Activated naive CD4-positive, alpha-beta T cell treated with anti-CD3 and anti-CD28 coated beads for 36 hours (primary cell): ENCODE data around the gene SYCP3. TPM values are rescaled to one million over a fixed set of nuclear protein-coding genes. Genes with fewer than 3 reads are reported as not detected.

Source experiments
- CTCF ChIA-PET: fragments of 350-600 bp; sonication (Branson Sonifier 250); formaldehyde crosslinking; loops from one replicate; lab custom pipeline; 2021; ENCODE audit warnings: antibody characterized with exemption; lab: Charles Lee
- DNase-seq: peaks from one replicate; pipeline ENCODE4 v3.0.0-alpha.2; 2020
- H3K27ac Mint-ChIP-seq: one replicate; pipeline ENCODE4 v1.8.0; 2021; ENCODE audit warnings: mild to moderate bottlenecking, mixed read lengths
- H3K27me3 Mint-ChIP-seq: one replicate; pipeline ENCODE4 v1.8.0; 2021; ENCODE audit warnings: low read depth, mixed read lengths
- H3K36me3 Mint-ChIP-seq: one replicate; pipeline ENCODE4 v1.8.0; 2021; ENCODE audit warnings: low read depth, mixed read lengths
- H3K4me1 Mint-ChIP-seq: one replicate; pipeline ENCODE4 v1.8.0; 2021; ENCODE audit warnings: low read depth, mixed read lengths
- H3K4me3 Mint-ChIP-seq: one replicate; pipeline ENCODE4 v1.8.0; 2021; ENCODE audit warnings: mild to moderate bottlenecking, moderate library complexity, mixed read lengths
- H3K9me3 Mint-ChIP-seq: one replicate; pipeline ENCODE4 v1.8.0; 2021; ENCODE audit warnings: mixed read lengths
- intact Hi-C: fragments of 100-400 bp; cut with micrococcal nuclease; formaldehyde crosslinking; loops from one replicate; pipeline ENCODE4 v1.15.1; 2023
- total RNA-seq, 2 experiments: library from RNA; stranded (reverse); gene quantifications; one replicate each; pipeline ENCODE4 v1.2.3, GENCODE V29; 2021

The SYCP3 gene
- not detected for total RNA-seq

DNA sequence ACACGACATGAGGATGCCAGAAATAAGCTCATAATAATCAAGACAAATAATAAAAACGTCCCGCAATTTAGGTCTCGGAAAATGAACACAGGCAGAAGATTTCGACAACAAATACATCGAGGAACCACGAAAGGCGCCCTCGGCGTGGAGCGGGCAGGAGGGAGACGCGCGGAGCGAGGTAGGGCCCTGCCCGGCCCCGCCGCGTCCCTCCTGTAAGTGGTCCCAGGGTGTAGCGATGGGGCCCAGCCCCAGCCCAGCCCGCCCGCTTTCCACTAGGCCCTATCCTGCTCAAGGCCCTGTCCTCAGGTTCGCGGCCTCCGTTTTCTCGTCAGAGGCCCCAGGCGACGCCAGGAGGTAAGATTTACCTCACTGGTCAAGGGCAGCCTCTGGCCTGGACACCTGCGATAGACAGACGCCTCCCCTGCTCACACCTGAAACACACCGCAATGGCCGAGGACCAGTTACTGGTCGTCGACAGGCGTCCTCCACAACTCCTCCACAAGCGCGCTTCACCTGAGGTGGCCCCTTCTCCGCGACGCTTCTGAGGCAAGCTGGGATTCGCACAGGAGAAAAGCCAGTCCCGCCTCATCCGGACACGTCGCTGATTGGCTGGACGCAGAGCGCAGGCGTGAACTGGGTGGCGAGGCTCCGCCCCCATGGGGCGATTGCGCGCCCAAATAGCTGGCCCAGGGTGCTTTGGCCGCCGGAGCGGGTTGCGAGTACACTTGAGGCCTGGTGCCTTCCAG lies at the start of gene SYCP3:
Gene SYCP3 (minus strand): TSS at position 543 of the 746 bp plus-strand sequence. CDS start 1,527 bp downstream, outside the sequence.
- intact Hi-C loops: no loop called here
- no peak for DNase-seq
- Mint-ChIP-seq H3K9me3 (no peaks in the 10 kb centered on the region), H3K27me3 (no peaks in the 10 kb centered on the region), H3K36me3 (peaks cover 15% of the 10 kb centered on the region), H3K4me3 (no peak within 1 kb of the TSS), H3K4me1 (no peaks in the 10 kb centered on the region), H3K27ac (no peak within 1 kb of the TSS)
- CTCF ChIA-PET: no interaction called here

DNA sequence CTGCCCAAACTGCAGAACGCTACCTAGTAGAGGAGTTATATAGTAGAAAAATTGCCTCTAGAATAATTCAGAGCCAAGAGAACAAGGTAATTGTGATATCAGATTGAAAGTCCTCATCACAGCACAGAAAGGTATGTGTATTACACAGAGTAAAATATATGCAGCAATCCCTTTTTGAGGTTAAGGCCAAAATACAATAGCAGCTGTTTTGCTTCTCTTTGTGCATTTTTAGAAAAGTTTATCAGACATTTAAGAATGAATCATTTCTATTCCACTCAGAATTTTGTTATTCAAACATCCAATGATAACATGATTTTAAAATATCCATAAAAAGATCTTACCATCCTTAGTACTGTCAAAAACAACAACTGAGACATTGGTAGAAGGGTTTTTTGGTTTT lies 46.4 kb upstream of the SYCP3 start:
- intact Hi-C loops: no loop called here
- H3K36me3 Mint-ChIP-seq: peaks cover 16% of the 10 kb centered on the region
- CTCF ChIA-PET: interaction anchor here (2.9 kb wide), 1 partner anchor 54 kb away, joined by 14 read pairs; no protein-coding TSS in a partner anchor
- H3K4me3 Mint-ChIP-seq: no peak overlapping the region
- no peak overlapping the region for H3K27ac Mint-ChIP-seq
- DNase-seq: no peak
- H3K9me3 Mint-ChIP-seq: no peaks in the 10 kb centered on the region
- H3K27me3 Mint-ChIP-seq: no peaks in the 10 kb centered on the region
- H3K4me1 Mint-ChIP-seq: peaks cover 15% of the 10 kb centered on the region

DNA sequence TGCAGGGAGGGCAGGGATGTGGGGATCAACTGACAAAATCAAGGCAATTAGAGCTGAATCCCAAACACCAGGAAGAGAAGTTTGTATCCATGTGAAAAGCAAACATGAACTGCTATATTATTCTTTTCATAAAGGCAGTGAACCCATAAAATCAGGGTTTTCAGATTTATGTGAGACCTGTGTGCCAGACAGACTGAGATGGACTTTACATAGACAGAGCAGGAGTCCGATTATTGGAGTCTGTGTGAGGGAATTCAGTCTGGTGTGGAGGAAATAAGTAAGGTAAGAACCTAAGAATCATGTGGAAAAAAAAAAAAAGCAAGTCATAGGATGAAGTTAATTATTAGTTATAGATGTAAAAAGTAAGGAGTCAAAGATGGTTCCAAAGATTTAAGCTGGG lies 45.1 kb upstream of the SYCP3 start:
- no peak overlapping the region for H3K27ac Mint-ChIP-seq
- peaks cover 10% of the 10 kb centered on the region for H3K36me3 Mint-ChIP-seq
- H3K27me3 Mint-ChIP-seq: no peaks in the 10 kb centered on the region
- no peaks in the 10 kb centered on the region for H3K9me3 Mint-ChIP-seq
- DNase-seq: no peak
- H3K4me1 Mint-ChIP-seq: peaks cover 15% of the 10 kb centered on the region
- intact Hi-C loops: no loop called here
- no peak overlapping the region for H3K4me3 Mint-ChIP-seq
- CTCF ChIA-PET: interaction anchor here (0.9 to 2.0 kb wide), 4 partner anchors 8 to 56 kb away, joined by 3 to 5 read pairs (median 4); no protein-coding TSS in a partner anchor

DNA sequence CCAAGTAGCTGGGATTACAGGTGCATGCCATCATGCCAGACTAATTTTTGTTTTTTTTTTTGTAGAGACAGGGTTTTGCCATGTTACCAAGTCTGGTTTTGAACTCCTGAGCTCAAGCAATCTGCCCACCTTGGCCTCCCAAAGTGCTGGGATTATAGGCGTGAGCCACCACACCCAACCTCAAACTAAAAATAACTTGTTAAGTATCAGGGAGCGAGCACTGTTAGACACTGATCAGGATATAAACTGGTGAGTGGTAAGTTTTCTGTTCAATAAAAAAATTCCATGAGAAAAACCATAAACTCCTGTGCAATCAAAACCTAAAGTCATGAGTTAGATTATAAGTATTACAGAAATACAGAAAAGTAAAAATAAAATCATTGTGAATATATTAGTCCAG lies 44.6 kb upstream of the SYCP3 start:
- no peak overlapping the region for H3K27ac Mint-ChIP-seq
- H3K9me3 Mint-ChIP-seq: no peaks in the 10 kb centered on the region
- H3K36me3 Mint-ChIP-seq: peaks cover 4% of the 10 kb centered on the region
- no peaks in the 10 kb centered on the region for H3K27me3 Mint-ChIP-seq
- intact Hi-C loops: loop anchor here (2.0 kb wide), 1 partner anchor 47 kb away; the partner anchor contains the start of gene GNPTAB
- no peak overlapping the region for H3K4me3 Mint-ChIP-seq
- H3K4me1 Mint-ChIP-seq: peaks cover 15% of the 10 kb centered on the region
- DNase-seq: no peak
- CTCF ChIA-PET: interaction anchor here (1.3 to 2.0 kb wide), 4 partner anchors 8 to 56 kb away, joined by 3 to 5 read pairs (median 4); no protein-coding TSS in a partner anchor

DNA sequence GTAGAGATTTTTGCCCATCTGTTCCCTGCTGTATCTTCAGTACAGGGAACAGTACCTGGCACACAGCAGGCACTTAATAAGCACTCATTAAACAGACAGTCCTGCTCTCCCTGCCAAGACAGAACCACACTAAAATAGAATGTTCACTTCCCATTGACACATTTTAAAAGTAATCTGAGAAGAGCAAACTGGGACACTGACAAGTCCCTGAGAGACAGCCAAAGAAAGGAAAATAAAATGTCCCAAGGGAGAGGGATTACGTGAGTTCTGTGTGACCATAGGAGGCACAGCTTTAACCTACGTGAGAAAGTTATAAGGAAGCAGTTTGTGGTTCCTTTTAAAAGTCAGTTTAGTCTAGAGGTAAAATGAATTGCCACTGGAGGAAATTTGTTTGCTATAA lies 43.9 kb upstream of the SYCP3 start:
- Mint-ChIP-seq H3K4me3 (no peak overlapping the region), H3K27ac (no peak overlapping the region), H3K36me3 (peaks cover 4% of the 10 kb centered on the region), H3K4me1 (peaks cover 15% of the 10 kb centered on the region), H3K27me3 (no peaks in the 10 kb centered on the region), H3K9me3 (no peaks in the 10 kb centered on the region)
- intact Hi-C loops: loop anchor here (2.0 kb wide), 1 partner anchor 48 kb away; the partner anchor contains the start of gene GNPTAB
- no peak for DNase-seq
- CTCF ChIA-PET: interaction anchor here (0.8 to 2.0 kb wide), 4 partner anchors 10 to 57 kb away, joined by 3 to 5 read pairs (median 4); no protein-coding TSS in a partner anchor

DNA sequence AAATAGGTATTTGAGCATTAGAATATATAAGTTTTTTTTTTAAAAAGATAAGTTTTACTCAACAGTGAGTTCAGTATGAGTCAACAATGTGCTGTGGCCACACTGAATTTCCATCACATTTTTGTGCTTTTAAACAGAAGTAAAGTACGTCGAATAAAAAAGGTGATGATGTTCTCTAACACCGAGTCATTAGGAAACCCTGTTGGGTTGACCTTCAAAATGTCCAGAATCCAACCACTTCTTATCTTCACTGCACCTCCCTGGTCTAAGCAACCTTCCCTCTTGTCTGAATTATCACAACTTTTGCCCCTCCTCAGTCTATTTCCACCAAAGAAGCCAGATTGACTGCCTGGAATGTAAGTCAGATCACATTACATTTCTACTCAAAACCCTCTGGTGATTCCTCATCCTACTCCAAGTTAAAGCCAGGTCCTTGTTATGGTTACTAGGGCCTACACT lies 43.0 kb upstream of the SYCP3 start:
- intact Hi-C loops: loop anchor here (1.0 to 2.0 kb wide), 3 partner anchors 10 to 48 kb away; partner anchors contain the start of gene GNPTAB
- Mint-ChIP-seq H3K4me3 (no peak overlapping the region), H3K9me3 (no peaks in the 10 kb centered on the region), H3K27me3 (no peaks in the 10 kb centered on the region), H3K4me1 (peaks cover 15% of the 10 kb centered on the region), H3K36me3 (peaks cover 4% of the 10 kb centered on the region), H3K27ac (no peak overlapping the region)
- no peak for DNase-seq
- CTCF ChIA-PET: interaction anchor here (0.6 to 3.6 kb wide), 3 partner anchors 47 to 490 kb away, joined by 5 to 27 read pairs (median 6); partner anchors contain the start of gene GNPTAB

DNA sequence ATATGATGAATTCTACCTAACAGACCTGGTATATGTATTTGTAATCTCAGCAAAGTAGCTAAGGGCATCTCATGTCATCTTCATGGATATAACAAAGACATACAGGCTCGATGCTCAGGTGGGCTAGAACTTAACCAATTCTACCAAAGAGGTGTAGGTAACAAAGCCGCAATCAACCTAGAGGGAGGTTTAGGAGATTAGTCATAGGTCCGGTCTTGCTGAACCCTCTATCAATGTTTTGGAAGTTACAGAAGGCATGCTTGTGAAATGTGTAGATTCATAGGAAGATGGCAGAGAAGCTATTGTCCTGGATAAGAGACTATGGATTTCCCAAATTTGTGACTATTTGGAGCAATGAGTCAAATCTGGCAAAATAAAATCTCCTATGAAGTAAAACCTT lies 42.6 kb upstream of the SYCP3 start:
- DNase-seq: no peak
- intact Hi-C loops: loop anchor here (1.0 to 2.0 kb wide), 3 partner anchors 10 to 49 kb away; partner anchors contain the start of gene GNPTAB
- H3K4me1 Mint-ChIP-seq: peaks cover 15% of the 10 kb centered on the region
- CTCF ChIA-PET: interaction anchor here (0.6 to 3.6 kb wide), 6 partner anchors 9 to 489 kb away, joined by 3 to 27 read pairs (median 6); partner anchors contain the start of gene GNPTAB
- H3K27me3 Mint-ChIP-seq: no peaks in the 10 kb centered on the region
- no peaks in the 10 kb centered on the region for H3K9me3 Mint-ChIP-seq
- no peak overlapping the region for H3K4me3 Mint-ChIP-seq
- H3K36me3 Mint-ChIP-seq: peaks cover 2% of the 10 kb centered on the region
- no peak overlapping the region for H3K27ac Mint-ChIP-seq

DNA sequence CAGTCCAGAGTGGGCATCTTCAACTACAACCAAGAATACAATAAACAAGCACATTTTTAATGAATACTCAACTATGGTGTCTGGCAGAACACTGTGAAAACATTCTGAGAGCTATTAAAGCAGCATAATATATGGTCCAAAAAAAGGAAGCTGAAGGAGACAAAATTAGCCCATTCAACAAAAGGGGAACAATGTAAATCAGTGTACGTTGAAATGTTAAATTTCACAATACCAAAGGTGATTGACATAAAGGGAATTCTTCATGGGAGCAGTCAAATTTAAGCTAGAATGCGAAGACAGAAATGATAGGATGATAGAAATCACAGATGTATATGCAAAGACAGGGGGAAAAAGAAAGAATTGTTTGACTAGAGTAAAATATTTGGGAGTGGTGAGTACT lies 41.3 kb upstream of the SYCP3 start:
- H3K27ac Mint-ChIP-seq: no peak overlapping the region
- DNase-seq: no peak
- no peaks in the 10 kb centered on the region for H3K27me3 Mint-ChIP-seq
- intact Hi-C loops: no loop called here
- H3K9me3 Mint-ChIP-seq: no peaks in the 10 kb centered on the region
- CTCF ChIA-PET: interaction anchor here (1.0 to 3.6 kb wide), 7 partner anchors 10 to 75 kb away, joined by 3 to 27 read pairs (median 5); partner anchors contain the start of gene GNPTAB
- H3K4me3 Mint-ChIP-seq: no peak overlapping the region
- peaks cover 15% of the 10 kb centered on the region for H3K4me1 Mint-ChIP-seq
- peaks cover 2% of the 10 kb centered on the region for H3K36me3 Mint-ChIP-seq

DNA sequence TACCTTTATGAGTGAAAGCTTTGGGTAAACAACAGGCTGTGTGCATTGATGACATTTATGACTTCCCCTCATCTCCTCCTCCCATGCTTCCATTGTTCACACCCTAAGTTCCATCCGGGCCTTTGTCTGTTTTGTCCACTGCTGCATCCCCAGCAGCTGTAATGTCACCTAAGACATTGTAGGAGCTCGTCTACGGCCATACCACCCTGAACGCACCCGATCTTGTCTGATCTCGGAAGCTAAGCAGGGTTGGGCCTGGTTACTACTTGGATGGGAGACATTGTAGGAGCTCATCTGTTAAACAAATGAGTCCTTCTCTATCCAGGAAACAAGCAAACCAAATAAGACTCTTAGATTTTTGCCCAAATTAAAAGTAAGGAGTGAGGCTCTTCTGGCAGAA lies 40.4 kb upstream of the SYCP3 start:
- no peaks in the 10 kb centered on the region for H3K27me3 Mint-ChIP-seq
- H3K4me3 Mint-ChIP-seq: no peak overlapping the region
- intact Hi-C loops: loop anchor here (10.0 kb wide), 1 partner anchor 705 kb away; the partner anchor contains the start of gene IGF1
- CTCF ChIA-PET: interaction anchor here (0.7 to 3.6 kb wide), 9 partner anchors 11 to 76 kb away, joined by 3 to 27 read pairs (median 5); partner anchors contain the start of gene GNPTAB
- no peak for DNase-seq
- H3K27ac Mint-ChIP-seq: no peak overlapping the region
- H3K4me1 Mint-ChIP-seq: peaks cover 15% of the 10 kb centered on the region
- no peaks in the 10 kb centered on the region for H3K9me3 Mint-ChIP-seq
- peaks cover under 1% of the 10 kb centered on the region for H3K36me3 Mint-ChIP-seq

DNA sequence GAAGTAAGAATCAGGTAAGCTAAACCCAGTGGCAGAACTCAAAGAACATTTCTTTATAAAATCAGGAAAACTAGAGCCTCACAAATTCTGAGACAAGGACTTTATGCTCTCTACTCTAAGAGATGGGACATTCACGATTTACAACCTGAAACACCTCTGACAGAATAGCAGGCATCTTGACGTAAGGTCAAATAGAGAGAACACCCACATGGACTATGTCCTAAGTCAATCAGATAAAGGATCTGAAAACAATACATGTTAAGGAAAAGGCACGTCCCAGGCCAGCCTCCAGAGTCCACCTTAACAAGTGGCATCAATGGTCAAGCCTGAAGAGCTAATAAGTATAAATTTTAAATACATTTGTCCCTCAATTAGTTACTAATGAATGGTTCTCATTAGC lies 39.9 kb upstream of the SYCP3 start:
- no peak overlapping the region for H3K27ac Mint-ChIP-seq
- no peaks in the 10 kb centered on the region for H3K27me3 Mint-ChIP-seq
- DNase-seq: no peak
- no peaks in the 10 kb centered on the region for H3K9me3 Mint-ChIP-seq
- H3K4me1 Mint-ChIP-seq: peaks cover 15% of the 10 kb centered on the region
- no peaks in the 10 kb centered on the region for H3K36me3 Mint-ChIP-seq
- intact Hi-C loops: loop anchor here (10.0 kb wide), 1 partner anchor 706 kb away; the partner anchor contains the start of gene IGF1
- CTCF ChIA-PET: interaction anchor here (1.1 to 3.6 kb wide), 7 partner anchors 10 to 64 kb away, joined by 3 to 27 read pairs (median 5); partner anchors contain the start of gene GNPTAB
- H3K4me3 Mint-ChIP-seq: no peak overlapping the region

DNA sequence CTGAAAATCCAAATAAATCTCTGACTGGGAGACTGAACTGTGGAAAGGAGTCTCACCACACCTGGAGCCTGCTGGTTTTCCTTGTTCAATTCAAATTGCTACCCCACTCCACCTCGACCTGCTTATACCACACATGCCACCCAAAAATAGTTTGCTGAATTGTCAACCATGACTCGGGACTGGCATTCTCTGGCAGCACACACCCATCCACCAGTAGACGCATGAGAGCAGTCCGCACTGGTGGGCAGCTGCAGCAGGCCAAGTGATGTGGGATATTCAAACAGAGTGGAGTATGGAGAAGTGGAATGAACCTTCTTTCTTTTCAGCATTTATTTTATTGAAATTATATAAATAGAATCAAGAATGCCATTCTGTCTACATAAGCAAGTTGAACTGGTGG lies 38.7 kb upstream of the SYCP3 start:
- CTCF ChIA-PET: interaction anchor here (0.6 to 3.5 kb wide), 2 partner anchors 52 to 60 kb away, joined by 5 to 23 read pairs; partner anchors contain the start of gene GNPTAB
- intact Hi-C loops: loop anchor here (10.0 kb wide), 1 partner anchor 707 kb away; the partner anchor contains the start of gene IGF1
- H3K4me1 Mint-ChIP-seq: peaks cover 15% of the 10 kb centered on the region
- no peak overlapping the region for H3K27ac Mint-ChIP-seq
- H3K4me3 Mint-ChIP-seq: no peak overlapping the region
- no peaks in the 10 kb centered on the region for H3K36me3 Mint-ChIP-seq
- H3K9me3 Mint-ChIP-seq: no peaks in the 10 kb centered on the region
- DNase-seq: no peak
- no peaks in the 10 kb centered on the region for H3K27me3 Mint-ChIP-seq

DNA sequence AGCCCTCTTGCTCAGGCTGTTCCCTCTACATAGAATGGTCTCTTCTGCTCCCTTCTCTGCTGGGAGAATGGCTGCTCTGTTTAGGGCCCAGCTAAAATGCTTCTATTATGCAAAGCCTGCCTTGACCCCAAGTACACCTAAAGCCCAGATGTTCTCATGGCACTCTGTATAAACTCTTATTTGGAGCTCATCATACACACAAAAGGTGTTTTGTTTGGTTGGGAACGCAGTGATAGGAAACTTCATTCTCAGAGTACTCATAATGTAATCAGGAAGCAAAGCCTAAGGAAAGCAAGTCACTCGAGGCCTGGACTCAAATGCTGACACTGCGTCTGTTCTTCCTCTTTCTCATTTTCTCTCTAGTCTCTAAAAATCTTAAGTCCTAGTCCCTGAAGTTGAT lies 38.2 kb upstream of the SYCP3 start:
- Mint-ChIP-seq H3K36me3 (no peaks in the 10 kb centered on the region), H3K4me3 (no peak overlapping the region), H3K27me3 (no peaks in the 10 kb centered on the region), H3K9me3 (no peaks in the 10 kb centered on the region), H3K27ac (no peak overlapping the region), H3K4me1 (peaks cover 12% of the 10 kb centered on the region)
- CTCF ChIA-PET: interaction anchor here (0.5 to 3.5 kb wide), 4 partner anchors 52 to 294 kb away, joined by 4 to 23 read pairs (median 11); partner anchors contain the start of gene GNPTAB
- no peak for DNase-seq
- intact Hi-C loops: loop anchor here (10.0 kb wide), 1 partner anchor 707 kb away; the partner anchor contains the start of gene IGF1
